ENCODE data around the gene TEX14.

The TEX14 gene

GRCh38 chr17:58722274-58722673 is 30.4 kb upstream of the TEX14 start:
- no peak overlapping the region for H3K27ac ChIP-seq
- no peak for TF ChIP-seq ZFX (IDR thresholded peaks at IDR 0.05; ENCODE audit: borderline replicate concordance)
- no peak for TF ChIP-seq CTCF (IDR thresholded peaks at IDR 0.05)

GRCh38 chr17:58710948-58711552 is 19.2 kb upstream of the TEX14 start:
- no peak overlapping the region for H3K27ac ChIP-seq
- TF ChIP-seq CTCF (IDR thresholded peaks at IDR 0.05) = peak; percentile 90
- no peak for TF ChIP-seq ZFX (IDR thresholded peaks at IDR 0.05; ENCODE audit: borderline replicate concordance)

- H3K27ac ChIP-seq = no peak overlapping the region
These were observed 14.7 kb upstream of the TEX14 start for GRCh38 chr17:58706351-58707140.

GRCh38 chr17:58703916-58704286 is 12.1 kb upstream of the TEX14 start:
- no peak for TF ChIP-seq ZFX (IDR thresholded peaks at IDR 0.05; ENCODE audit: borderline replicate concordance)
- no peak for TF ChIP-seq CTCF (IDR thresholded peaks at IDR 0.05)
- no peak overlapping the region for H3K27ac ChIP-seq

More at GRCh38 chr17:58706351-58707140, 14.7 kb upstream of the TEX14 start:
- TF ChIP-seq CTCF (IDR thresholded peaks at IDR 0.05) (no peak), ZFX (IDR thresholded peaks at IDR 0.05; ENCODE audit: borderline replicate concordance) (no peak)

- no peak overlapping the region for H3K27ac ChIP-seq
- TF ChIP-seq CTCF (IDR thresholded peaks at IDR 0.05) (no peak), ZFX (IDR thresholded peaks at IDR 0.05; ENCODE audit: borderline replicate concordance) (no peak)
These were observed 11.5 kb upstream of the TEX14 start for GRCh38 chr17:58703137-58703915.

- no peak overlapping the region for H3K27ac ChIP-seq
- TF ChIP-seq ZFX (IDR thresholded peaks at IDR 0.05; ENCODE audit: borderline replicate concordance) (no peak), CTCF (IDR thresholded peaks at IDR 0.05) (no peak)
These were observed 10.9 kb upstream of the TEX14 start for GRCh38 chr17:58702708-58703107.

All from 22Rv1 (cell line).